GM21576 (cell line): ENCODE measurements around the gene AXL.
"Not testable (repeated sequence)": the region's sequence is repeated elsewhere in the genome, so short reads cannot be mapped to it uniquely, and the experiment has no call there.

Source experiments
- ATAC-seq: cut with Tn5 transposase; IDR thresholded peaks from one replicate; pipeline ENCODE4 v1.9.1; 2021; ENCODE audit warnings: mild to moderate bottlenecking, moderate library complexity; ENCODE audit not compliant: unreplicated experiment

Gene AXL

DNA sequence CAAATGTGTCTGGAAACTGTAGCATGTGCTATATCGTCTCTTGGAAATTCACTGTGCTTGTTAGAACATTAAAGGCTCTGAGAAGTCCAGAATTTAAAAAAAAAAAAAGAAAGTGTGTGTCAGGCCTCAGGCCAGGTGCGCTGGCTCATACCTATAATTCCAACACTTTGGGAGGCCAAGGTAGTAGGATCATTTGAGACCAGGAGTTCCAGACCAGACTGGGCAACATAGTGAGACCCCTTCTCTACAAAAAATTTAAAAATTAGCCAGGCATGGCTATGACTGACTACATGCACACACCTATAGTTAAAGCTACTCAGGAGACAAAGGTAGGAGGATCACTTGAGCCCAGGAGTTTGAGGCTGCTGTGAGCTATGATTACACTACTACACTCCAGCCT is 50.0 kb downstream of the AXL start:
- ATAC-seq: no peak

DNA sequence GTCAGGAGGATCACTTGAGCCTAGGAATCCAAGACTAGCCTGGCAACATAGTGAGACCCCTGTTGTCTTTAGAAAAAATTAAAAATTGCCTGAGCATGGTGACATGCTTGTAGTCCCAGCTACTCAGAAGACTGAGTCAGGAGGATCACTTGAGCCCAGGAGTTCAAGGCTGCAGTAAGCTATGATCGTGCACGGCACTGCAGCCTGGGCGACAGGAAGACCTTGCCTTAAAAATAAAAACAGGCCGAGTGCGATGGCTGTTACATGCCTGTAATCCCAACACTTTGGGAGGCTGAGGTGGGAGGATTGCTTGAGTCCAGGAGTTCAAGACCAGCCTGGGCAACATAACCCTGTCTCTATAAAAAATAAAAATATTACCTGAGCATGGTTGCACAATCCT is 50.5 kb downstream of the AXL start:
- ATAC-seq: no peak

DNA sequence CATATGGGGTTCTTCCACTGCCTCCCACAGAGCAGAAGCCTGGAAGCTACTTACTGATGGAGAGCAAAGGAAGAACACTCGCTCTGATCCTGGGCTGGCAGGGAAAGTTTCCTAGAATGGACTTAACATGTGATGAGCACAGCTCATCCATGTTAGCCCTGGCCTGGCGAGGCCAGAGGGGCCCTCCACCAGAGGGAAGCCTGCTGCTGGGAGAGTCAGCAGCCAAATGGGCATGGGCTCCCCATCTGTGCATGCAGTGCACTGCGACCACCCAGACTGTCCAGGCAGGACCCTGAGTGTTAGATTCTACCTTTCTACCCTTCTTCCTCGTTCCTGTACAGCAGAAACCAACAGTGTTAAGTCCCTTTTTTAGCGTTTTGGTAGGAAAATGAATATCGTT is 54.1 kb downstream of the AXL start:
- ATAC-seq: no peak

DNA sequence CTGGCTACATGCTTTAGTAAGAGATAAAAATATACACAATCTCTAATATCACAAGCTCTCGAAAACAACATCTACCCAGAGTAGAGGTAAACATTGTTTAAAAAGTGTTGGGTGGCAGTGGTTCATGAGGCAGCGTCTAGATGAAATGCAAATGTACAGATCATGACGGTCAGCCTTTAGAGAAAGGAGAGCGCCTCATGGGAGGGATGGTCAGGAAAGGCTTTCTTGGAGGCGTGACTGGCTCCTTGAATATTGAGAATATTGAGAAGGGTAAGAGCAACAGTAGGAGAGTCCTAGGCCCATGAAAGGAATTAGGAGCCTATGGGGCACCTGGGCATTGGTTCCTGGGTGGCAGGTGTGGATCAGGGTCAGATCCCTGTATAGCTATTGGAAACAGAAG is 55.8 kb downstream of the AXL start:
- ATAC-seq: no peak

DNA sequence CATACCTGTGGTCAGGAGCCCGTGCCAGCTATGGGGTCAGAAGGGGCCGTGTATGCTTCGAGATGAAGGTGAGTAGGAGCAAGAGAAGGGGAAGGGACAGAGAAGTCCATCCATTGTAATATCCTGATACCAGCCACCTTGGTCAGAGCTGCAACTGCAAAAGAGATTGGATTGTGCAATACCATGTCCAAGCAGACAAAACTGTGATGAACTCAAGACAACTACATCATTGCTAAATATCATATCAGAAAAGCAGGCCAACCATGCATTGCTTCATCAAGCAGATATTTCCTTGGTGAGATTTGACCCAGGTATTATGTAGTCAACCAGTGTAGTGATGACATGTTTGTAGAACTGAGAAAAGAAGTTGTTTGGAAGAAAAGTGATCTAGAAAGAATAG is 57.2 kb downstream of the AXL start:
- ATAC-seq: no peak

DNA sequence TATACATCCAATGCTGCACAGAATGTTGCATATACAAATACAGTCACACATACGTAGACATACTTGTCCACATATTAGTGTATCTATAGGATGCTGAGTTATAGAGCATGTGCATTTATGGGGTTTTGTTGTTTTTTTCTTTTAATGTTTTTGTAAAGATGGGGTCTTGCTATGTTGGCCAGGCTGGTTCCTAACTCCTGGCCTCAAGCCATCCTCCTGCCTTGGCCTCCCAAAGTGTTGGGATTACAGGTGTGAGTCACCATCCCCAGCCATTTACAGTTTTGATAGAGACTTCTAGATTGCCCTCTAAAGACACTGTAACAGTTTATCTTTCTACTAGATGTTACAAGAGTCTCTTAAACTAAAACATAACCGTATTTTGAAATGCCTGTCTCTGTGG is 59.5 kb downstream of the AXL start:
- no peak for ATAC-seq

DNA sequence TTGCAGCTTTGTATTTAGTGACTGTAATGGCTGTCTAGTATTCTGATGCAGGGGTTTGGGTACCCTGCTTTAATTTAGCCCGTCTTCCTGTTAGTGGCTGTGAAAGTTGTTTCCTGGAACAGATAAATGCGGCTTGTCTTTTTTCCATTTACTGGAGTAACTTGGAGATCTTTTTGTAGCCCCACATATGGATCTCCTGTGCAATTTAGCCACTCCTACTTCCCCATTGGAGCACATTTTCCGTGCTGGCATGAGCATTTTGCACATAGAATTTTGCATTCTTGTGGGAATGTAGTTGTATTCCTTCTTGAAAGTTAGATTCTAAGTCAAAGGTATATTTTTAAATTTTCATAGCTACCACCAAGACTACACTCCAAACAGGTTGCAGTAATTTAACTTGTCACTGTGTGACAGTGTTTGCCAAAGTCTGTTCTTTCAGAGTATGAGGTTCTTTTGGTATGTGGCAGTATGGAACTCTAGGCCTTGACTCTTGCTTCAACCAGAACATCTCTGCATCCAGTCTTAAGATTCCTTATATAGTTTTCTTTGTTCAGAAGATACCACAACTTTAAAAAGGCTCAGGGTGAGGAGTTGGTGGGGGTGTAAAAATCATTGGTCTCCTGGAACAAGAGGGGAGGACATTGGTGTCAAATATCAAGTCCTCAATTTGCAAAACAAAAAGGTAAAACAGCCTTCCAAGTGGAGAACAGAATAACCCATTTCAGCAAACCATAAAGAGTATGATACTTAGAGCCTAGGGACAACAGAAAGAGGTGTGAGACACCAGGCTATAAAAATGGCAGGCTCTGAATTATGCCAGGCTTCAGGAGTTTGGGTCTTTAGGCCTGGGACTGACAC is 69.9 kb downstream of the AXL start:
- no peak for ATAC-seq

DNA sequence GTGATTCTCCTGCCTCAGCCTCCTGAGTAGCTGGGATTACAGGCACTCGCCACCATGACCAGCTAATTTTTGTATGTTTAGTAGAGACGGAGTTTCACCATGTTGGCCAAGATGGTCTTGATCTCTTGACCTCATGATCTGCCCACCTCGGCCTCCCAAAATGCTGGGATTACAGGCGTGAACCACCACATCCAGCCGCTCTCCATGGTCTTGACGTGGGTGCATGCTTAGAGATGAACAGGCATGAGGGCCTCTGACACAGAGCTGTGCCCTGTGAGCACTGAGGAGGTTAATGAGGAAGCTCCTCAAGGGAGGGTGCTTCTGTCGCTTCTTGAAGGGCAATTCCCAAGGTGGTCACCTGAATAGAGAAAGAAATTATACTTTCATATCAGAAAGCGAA is 70.8 kb downstream of the AXL start:
- ATAC-seq: not testable (repeated sequence)

DNA sequence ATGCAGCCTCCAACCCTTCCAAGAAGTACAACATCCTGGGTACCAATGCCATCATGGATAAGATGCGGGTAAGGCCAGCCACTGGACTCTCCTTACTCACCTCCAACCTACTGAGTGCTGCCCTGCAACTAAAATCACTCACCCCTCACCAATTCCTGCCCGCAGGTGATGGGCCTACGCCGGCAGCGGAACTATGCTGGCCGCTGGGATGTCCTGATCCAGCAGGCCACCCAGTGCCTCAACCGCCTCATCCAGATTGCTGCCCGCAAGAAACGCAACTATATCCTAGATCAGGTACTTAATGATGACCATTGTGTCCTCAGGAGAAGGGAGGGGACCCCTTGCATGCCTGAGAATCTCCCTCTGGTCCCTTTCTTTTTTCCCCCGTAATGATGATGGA is 75.4 kb downstream of the AXL start:
- no peak for ATAC-seq

DNA sequence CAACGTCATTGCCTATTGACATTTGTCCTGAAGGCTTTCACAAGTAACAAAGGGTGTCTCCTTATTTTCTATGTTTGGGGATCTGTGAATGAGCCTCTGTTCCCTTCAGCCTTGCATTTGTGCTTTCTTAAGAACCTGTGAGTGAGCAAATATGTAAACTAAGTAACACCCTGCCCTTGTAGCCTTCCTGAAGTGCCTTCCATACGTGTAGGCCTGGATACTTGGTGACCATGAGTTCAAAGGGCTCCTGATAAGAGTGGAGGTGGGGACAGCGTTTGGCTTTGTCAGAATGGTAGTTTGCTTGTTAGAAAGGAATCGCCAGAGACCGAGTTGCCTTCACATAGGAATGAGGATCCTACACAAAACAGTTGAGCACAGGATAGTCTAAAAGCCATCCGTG is 76.5 kb downstream of the AXL start:
- no peak for ATAC-seq

DNA sequence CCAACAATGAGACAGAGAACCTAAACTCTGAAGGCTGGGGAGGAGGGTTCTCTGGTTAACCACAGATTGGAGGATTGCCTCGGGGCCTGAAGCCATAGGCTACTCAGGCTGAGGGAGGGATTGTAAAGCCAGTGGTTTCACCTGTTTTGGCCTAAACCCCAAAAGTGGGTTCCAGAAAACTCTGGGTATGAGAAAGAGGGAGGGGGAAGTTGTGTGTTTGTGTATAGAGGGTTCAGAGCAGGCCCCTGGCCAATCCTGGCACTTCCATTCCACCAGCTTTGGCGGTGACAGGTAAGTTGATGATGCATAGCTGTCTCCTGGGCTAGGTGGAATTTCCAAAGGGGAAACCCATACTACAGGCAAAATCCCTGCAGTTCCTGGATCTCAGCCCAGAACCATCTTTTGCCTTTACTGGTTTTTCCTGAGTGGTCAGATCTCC is 77.4 kb downstream of the AXL start:
- no peak for ATAC-seq

DNA sequence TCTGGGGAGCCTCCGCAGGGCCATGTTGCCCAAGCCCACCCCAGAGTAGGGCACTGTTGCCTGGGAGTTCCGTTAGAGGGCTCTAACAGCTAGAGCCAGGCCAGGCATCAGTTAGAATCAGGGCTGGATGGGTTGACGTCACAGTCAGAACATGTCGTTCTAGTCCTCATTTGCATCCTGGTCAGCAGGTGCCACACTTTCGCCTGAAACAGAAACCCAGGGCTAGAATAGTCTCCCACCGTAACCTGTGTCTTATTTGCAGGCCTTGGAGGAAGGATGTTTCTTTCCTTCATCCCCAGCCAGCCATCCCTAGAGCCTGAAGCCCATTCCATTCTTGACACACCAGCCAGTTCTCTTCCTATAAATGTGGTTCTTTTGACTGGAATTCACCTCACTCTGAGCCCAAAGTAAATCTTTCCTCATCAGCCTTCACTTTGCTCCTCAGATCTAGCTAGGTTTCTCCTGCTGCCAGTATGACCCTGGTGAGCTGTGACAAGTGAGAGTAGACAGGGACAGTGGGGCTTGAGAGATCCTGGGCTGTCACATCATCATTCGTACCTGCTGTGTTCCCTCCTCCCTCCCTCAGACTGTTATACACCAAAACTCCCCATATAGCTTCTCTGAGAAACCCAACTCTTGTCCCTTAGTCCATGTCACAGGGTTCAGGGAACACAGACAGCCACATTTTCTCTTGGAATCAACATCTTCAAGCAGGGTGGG is 78.8 kb downstream of the AXL start:
- peak; percentile 65 for ATAC-seq

DNA sequence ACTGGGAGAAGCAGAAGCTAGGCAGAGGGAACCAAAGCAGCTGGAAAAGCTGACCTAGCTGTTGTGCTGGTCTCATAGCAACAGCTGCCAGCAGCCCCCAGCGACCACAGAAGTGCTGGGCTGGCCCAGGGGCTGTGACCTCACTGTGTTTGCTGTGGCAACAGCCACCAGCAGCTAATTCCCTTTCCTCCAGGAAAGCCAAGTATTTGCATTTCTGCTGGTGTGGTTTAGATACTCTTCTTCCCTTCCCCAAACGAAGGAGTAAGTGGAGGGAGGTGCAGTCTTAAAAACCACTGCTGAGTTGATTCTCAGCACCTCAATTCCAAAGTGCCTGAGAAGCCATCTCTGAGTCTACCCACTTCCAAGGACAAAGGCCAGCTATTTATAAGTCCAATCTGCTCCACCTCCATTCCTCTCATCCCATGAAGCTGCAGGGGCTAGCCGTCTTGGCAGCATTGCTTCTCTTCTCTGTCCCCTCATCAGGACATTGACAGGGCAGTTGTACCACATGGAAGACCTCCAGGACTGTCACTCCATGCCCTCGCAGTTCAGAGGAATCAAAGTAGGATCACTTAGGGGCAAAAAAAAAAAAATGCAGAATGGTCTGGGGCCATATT is 79.4 kb downstream of the AXL start:
- ATAC-seq: no peak

DNA sequence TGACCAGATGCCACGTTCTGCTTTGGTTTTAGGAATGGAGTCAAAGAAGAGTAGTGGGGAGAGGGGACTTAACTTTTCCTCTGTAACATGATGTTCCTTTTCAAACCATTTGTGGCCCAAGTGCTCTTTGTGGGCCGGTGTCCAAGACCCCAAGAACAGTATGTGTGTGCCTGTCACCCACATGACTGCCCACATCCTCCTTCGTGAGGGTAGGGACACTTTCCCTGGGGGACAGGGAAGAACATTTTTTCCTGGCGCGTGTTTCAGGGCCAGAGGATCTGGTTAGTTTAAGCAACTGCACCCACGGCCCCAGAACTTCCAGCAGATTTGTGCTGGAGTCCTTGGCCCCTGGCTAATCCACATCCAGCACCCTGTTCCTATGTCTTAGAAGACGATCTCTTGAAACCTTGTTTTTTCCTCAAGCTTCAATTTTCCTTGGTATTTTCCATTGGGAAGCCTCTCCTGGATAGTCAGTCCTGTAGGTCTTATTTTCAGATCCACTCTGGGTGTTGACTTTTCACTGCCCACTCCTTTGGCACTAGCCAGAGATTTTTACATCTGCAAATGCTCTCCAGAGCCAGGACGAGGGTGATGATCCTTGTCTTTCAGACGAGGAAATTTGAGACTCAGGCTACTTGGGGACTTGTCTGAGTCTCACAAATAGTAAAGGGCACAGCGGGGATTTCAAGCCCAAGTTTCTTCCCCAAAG is 80.2 kb downstream of the AXL start:
- no peak for ATAC-seq

DNA sequence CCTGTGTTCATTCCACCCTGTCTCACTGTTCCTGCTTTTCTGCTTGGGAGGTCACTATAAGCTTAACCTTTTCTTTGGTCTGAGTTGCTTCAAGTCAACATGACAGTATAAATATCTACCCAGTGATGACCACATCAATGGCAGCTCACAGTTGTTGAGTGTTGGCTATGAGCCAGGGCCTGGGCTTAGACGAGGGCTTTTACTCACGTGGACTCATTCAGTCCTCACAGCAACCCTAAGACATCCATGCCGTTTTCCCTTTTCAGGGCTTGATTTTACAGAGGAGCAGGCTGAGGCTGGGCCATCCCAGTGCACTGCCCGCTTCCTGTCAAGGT is 80.7 kb downstream of the AXL start:
- no peak for ATAC-seq

DNA sequence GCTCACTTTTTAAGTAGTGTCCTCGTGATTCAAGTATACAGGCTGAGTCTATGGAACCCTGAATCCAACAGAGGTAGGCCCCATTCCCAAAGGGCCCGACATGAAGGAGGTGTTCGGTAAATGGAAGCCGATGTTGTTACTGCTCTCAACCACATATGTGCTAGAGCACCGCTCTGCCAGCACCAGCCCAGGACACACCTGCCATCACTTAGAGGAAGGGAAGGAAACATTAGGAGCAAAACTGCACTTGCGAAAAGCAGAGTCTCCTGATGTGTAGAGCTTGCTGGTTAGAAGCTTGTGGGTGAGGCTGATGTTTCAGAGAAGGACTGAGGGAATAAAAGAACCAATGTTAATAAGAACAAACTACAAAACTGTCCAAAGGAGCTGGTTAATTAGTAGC is 81.5 kb downstream of the AXL start:
- no peak for ATAC-seq

DNA sequence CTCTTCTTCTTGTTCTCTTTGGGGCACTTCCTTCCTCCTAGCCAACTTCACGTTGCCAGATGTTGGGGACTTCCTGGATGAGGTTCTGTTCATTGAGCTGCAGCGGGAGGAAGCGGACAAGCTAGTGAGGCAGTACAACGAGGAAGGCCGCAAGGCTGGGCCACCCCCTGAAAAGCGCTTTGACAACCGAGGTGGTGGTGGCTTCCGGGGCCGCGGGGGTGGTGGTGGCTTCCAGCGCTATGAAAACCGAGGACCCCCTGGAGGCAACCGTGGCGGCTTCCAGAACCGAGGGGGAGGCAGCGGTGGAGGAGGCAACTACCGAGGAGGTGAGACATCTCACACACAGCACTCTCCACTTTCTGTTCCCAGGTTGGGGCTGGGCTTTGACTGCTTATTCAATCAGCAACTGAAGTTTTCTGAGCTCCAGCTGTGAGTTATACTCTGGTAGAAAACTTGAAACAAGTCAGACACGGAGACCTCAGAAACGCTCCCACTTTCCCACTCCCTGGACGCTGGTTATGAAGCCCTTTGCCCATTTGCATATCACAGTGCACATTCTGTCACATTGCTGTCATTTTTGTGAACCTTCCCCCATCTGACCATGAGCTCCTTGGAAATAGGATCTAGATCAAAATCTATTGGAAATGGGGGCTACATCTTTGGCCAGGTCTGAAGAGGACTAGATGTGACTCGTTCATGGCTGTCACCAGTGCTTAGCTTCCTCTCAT is 83.8 kb downstream of the AXL start:
- no peak for ATAC-seq

DNA sequence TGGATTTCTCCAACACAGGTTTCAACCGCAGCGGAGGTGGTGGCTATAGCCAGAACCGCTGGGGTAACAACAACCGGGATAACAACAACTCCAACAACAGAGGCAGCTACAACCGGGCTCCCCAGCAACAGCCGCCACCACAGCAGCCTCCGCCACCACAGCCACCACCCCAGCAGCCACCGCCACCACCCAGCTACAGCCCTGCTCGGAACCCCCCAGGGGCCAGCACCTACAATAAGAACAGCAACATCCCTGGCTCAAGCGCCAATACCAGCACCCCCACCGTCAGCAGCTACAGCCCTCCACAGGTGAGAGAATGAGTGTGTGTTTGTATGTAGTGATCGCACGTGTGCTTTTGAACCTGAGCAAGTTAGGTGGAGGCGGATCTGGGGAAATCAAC is 84.9 kb downstream of the AXL start:
- ATAC-seq: no peak

DNA sequence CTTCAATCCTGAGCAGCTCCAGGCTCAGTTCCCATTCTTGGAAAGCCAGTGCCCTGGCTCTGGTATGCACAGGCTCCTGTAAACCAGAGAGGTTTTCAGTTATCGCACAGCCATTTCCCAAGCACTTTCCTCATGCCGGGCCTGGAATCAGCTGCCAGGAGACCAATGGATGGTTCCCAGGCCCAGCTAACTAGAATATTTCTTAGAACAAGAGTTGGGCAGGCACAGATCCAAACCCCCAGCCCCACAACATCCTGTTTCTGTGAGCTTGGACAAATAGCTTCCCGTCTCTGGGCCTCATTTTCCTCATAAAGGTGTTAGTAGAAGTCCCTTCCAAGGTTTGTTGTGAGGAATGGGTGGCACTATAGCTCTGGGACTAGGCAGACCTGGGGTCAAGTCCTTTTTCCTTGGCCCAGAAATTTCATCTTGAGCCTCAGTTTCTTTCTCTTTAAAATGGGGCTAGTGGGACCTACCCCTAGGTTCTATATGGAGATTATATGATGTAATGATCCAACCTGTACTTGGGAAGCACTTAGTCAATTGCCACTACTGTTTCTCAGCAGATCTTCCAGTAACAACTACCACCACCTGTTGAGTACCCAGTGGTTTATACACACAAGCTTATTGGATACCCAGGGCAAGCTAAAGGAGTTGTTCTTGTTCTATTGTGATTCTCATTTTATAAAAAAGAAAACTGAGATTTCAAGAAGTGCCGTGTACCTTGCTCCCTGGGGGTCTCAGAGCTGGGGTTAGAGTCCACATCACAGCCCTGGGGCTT is 85.9 kb downstream of the AXL start:
- no peak for ATAC-seq
